GM12801 (cell line): ENCODE data around the gene CACNA1C.

Experiments used
- CTCF ChIP-seq: IDR thresholded peaks from one replicate; pipeline ENCODE4 v1.5.1; 2011; ENCODE audit warnings: control low read depth; ENCODE audit not compliant: insufficient read length; ENCODE audit errors: extremely low read depth

CACNA1C gene

GRCh38 chr12:2456122-2456812 is 403.5 kb downstream of the CACNA1C start:
- TF ChIP-seq CTCF = no peak

- no peak for TF ChIP-seq CTCF
These were observed 404.0 kb downstream of the CACNA1C start for GRCh38 chr12:2456813-2457186.

GRCh38 chr12:2457215-2457932 is 404.6 kb downstream of the CACNA1C start:
- no peak for TF ChIP-seq CTCF

- no peak for TF ChIP-seq CTCF
These were observed 405.2 kb downstream of the CACNA1C start for GRCh38 chr12:2457933-2458414.

GRCh38 chr12:2460051-2460670 is 407.4 kb downstream of the CACNA1C start:
- no peak for TF ChIP-seq CTCF

GRCh38 chr12:2461046-2461445 is 408.3 kb downstream of the CACNA1C start:
- no peak for TF ChIP-seq CTCF

GRCh38 chr12:2461645-2462044 is 408.9 kb downstream of the CACNA1C start:
- TF ChIP-seq CTCF = no peak
